ENCODE results near the gene PTPRT.

The PTPRT gene

GRCh38 chr20:42276718-42277602 is 912.7 kb downstream of the PTPRT start:
- no peak for DNase-seq (ENCODE audit: low spot score)
- no peak for TF ChIP-seq CTCF (IDR thresholded peaks at IDR 0.05; ENCODE audit: borderline replicate concordance, control extremely low read depth, extremely low read depth, insufficient read depth, missing control alignments)
- in situ Hi-C loops (cut with MboI; ENCODE audit: low sequenced_read_pairs, unreplicated experiment) = no loop called here

GRCh38 chr20:42274986-42275385 is 914.7 kb downstream of the PTPRT start:
- in situ Hi-C loops (cut with MboI; ENCODE audit: low sequenced_read_pairs, unreplicated experiment) = no loop called here
- no peak for TF ChIP-seq CTCF (IDR thresholded peaks at IDR 0.05; ENCODE audit: borderline replicate concordance, control extremely low read depth, extremely low read depth, insufficient read depth, missing control alignments)

GRCh38 chr20:42272516-42272915 is 917.2 kb downstream of the PTPRT start:
- no peak for DNase-seq (ENCODE audit: low spot score)
- in situ Hi-C loops (cut with MboI; ENCODE audit: low sequenced_read_pairs, unreplicated experiment) = no loop called here
- TF ChIP-seq CTCF (IDR thresholded peaks at IDR 0.05; ENCODE audit: borderline replicate concordance, control extremely low read depth, extremely low read depth, insufficient read depth, missing control alignments) = no peak

More at GRCh38 chr20:42274986-42275385, 914.7 kb downstream of the PTPRT start:
- no peak for DNase-seq (ENCODE audit: low spot score)

GRCh38 chr20:42270539-42270938 is 919.2 kb downstream of the PTPRT start:
- no peak for TF ChIP-seq CTCF (IDR thresholded peaks at IDR 0.05; ENCODE audit: borderline replicate concordance, control extremely low read depth, extremely low read depth, insufficient read depth, missing control alignments)
- in situ Hi-C loops (cut with MboI; ENCODE audit: low sequenced_read_pairs, unreplicated experiment) = no loop called here
- DNase-seq (ENCODE audit: low spot score) = no peak

- no peak for DNase-seq (ENCODE audit: low spot score)
- in situ Hi-C loops (cut with MboI; ENCODE audit: low sequenced_read_pairs, unreplicated experiment) = no loop called here
Measured at GRCh38 chr20:42267793-42268384, 921.8 kb downstream of the PTPRT start.

More at GRCh38 chr20:42267793-42268384, 921.8 kb downstream of the PTPRT start:
- TF ChIP-seq CTCF (IDR thresholded peaks at IDR 0.05; ENCODE audit: borderline replicate concordance, control extremely low read depth, extremely low read depth, insufficient read depth, missing control alignments) = no peak

Measured in GM13976 (cell line).